Measurements from ENCODE around the gene KRTAP5-7. TPM values are rescaled to one million over a fixed set of nuclear protein-coding genes. Genes with fewer than 3 reads are reported as not detected.
"Not testable (repeated sequence)": the region's sequence is repeated elsewhere in the genome, so short reads cannot be mapped to it uniquely, and the experiment has no call there.

KRTAP5-7 gene
- total RNA-seq, 2 donors from 2014 or later = not detected

DNA sequence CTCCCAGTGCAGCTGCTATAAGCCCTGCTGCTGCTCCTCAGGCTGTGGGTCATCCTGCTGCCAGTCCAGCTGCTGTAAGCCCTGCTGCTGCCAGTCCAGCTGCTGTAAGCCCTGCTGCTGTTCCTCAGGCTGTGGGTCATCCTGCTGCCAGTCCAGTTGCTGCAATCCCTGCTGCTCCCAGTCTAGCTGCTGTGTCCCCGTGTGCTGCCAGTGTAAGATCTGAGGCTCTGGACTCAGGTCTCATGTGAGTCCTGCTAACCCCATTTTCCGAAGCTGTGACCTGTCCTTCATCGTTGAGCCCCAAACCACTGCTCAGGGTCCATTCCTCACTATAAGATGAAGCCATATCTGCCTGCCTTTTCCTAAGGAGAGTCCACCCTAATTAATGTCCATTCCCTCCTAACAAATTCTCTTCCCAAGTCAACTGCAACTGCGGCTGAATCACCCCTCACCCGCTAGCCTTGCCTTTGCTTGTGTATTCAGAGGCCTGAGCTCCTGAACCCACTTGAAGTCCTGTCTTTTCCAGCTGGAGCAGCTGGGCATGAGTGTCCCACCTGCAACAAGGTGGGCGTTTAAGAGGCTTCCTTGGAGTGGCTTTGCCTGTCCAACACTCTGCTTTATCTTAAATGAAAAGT is 626 bp downstream of the KRTAP5-7 start:
- DNase-seq = no peak
- no peak for ATAC-seq
- intact Hi-C loops (cut with DNase I) = no loop called here

DNA sequence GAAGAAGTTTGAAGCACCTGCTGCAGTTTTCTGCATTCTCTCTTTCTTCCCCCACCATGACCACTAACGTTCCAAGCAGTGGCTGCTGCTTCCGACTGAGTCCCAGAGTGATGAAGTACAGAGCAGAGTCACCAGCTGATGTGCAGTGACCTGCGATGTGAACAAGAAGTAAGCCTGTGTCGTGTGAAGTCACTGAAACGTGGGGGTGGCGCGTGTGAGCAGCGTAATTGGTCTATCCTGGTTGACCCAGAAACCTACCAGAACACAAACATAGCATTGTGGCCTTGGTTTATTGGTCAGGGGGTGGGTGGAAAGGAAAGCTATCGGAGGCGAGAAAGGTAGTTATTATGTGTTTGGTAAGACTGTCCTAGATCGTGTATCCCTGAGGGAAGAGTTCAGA is 3.5 kb downstream of the KRTAP5-7 start:
- DNase-seq (no peak), ATAC-seq (no peak)
- intact Hi-C loops (cut with DNase I) = no loop called here

DNA sequence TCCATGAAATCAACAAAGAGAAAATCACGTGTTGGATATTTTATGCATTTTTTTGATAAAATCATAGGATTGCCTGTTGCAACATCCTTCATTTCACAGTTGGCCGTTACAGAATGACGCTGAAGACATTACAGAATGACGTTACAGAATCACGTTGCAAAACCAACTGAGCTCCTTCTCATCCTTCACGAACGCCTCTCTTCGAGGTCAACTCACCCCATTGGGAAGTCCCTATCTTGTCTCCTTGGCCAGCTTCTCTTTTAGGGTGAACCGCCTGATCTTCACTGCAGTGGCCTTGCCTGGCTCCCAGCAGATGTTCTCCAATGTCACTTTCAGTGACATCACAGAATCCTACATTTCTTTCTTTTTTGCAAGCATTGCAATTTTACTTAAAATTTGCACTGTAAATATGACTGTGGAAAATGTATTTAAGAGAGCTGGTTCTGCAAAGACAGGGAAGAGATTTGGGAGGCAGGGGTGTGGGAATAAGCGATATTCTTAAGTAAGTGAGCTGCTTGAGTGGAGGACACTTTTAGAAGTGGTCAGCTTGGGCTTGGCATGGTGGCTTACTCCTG is 5.1 kb downstream of the KRTAP5-7 start:
- intact Hi-C loops (cut with DNase I) = no loop called here
- ATAC-seq = no peak
- no peak for DNase-seq

DNA sequence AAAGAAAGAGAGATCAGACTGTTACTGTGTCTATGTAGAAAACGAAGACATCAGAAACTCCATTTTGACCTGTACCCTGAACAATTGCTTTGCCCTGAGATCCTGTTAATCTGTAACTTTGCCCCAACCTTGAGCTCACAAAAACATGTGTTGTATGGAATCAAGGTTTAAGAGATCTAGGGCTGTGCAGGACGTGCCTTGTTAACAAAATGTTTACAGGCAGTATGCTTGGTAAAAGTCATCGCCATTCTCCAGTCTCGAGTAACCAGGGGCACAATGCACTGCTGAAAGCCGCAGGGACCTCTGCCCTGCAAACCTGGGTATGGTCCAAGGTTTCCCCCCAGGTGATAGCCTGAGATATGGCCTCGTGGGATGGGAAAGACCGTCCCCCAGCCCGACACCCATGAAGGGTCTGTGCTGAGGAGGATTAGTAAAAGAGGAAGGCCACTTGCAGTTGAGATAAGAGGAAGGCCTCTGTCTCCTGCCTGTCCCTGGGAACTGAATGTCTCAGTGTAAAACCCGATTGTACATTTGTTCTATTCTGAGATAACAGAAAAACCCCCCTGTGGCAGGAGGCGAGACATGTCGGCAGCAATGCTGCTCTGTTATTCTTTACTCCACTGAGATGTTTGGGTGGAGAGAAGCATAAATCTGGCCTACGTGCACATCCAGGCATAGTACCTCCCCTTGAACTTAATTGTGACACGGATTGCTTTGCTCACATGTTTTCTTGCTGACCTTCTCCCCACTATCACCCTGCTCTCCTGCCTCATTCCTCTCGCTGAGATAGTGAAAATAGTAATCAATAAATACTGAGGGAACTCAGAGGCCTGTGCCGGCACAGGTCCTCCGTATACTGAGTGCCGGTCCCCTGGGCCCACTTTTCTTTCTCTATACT is 7.9 kb downstream of the KRTAP5-7 start:
- DNase-seq; ATAC-seq; intact Hi-C loops (cut with DNase I): not testable (repeated sequence)

DNA sequence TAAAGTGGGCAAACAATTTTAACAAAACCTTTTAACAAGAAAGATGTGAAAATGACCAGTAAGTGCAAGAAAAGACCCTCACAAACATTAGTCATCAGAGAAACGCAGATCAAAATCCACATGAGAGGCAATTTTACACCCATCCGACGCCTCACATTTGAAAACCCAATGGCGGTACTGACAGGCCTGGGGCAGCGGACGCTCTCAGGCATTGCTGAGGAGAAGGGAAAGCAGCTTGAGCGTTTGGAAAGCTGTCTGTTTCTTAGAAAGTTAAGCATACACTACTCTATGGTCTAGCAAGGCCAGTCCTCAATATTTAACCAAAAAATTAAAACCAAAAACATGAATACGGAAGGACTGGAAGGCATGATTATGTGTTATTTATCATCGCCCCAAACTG is 8.8 kb downstream of the KRTAP5-7 start:
- intact Hi-C loops (cut with DNase I) = no loop called here

DNA sequence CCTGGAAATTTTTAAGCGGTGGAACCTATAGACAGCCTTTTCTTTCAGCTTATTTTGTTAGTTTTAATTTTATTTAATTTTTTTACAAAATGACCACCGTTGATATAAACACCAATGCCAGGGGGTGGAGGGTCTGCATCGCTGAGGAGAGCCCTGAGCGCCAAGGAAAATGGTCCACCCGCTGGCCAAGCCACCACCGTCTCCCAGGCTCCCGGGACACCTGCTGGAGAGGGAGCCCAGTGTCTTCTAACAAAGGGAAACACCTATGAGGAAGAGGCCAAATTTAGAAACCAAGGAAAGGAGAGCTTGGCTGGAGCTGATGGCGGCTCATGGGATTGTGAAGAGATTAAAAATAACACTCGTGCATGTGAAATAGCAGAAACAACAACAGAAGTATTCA is 10.5 kb downstream of the KRTAP5-7 start:
- intact Hi-C loops (cut with DNase I) = no loop called here
- DNase-seq = no peak
- ATAC-seq = no peak

More for the DNA sequence above, 8.8 kb downstream of the KRTAP5-7 start:
- DNase-seq (no peak), ATAC-seq (no peak)

DNA sequence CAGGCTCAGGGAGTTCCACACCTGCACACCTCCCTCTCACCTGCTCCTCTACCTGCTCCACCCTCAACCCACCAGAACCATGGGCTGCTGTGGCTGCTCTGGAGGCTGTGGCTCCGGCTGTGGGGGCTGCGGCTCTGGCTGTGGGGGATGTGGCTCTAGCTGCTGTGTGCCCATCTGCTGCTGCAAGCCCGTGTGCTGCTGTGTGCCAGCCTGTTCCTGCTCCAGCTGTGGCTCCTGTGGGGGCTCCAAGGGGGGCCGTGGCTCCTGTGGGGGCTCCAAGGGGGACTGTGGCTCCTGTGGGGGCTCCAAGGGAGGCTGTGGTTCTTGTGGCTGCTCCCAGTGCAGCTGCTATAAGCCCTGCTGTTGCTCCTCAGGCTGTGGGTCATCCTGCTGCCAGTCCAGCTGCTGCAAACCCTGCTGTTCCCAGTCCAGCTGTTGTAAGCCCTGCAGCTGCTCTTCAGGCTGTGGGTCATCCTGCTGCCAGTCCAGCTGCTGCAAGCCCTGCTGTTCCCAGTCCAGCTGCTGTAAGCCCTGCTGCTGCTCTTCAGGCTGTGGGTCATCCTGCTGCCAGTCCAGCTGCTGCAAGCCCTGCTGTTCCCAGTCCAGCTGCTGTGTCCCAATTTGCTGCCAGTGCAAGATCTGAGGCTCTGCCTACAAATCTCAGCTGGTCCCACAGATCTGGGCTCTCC is 11.1 kb downstream of the KRTAP5-7 start, which contains the start of gene KRTAP5-8:
KRTAP5-8 (plus strand) TSS at position 49 of the 689 bp plus-strand sequence; CDS start at position 80, 31 bp downstream.
- DNase-seq; intact Hi-C loops (cut with DNase I); ATAC-seq: not testable (repeated sequence)

DNA sequence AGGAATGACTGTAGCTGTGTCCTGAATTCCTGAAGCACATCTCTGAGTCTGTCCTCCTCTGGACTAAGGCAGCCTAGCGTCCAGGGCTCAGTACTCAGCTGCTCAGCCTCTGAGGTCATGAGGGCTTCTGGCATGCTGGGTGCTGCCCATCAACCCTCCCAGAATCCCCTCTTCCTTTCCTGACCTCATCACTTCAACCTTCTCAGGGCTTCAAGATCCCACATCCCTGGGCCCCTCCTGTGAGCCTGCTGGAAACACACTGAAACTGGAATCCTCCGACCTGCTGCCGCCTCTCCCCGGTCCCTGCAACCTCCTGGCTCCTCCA is 11.6 kb downstream of the KRTAP5-7 start:
- intact Hi-C loops (cut with DNase I) = no loop called here

DNA sequence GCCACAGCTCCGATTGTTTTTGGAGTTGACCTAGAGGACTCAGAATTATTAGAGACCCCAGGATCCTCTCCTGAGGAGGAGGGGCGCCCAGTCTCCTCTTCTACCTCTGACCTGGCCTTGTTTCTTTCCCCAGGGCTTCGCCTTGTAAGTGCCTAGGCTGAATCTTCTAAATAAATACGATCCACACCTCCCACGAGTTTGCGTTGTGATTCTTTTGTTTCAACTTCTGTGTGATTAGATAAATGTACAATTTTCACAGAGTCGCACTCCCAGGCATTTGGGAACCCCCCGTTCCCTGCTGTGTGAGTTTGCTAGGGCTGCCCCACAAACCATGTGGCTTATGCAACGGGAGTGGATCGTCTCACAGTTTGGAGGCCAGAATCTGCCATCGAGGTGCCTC is 11.9 kb downstream of the KRTAP5-7 start:
- ATAC-seq = no peak
- no peak for DNase-seq
- intact Hi-C loops (cut with DNase I) = no loop called here

More for the DNA sequence above, 11.6 kb downstream of the KRTAP5-7 start:
- ATAC-seq (no peak), DNase-seq (no peak)

DNA sequence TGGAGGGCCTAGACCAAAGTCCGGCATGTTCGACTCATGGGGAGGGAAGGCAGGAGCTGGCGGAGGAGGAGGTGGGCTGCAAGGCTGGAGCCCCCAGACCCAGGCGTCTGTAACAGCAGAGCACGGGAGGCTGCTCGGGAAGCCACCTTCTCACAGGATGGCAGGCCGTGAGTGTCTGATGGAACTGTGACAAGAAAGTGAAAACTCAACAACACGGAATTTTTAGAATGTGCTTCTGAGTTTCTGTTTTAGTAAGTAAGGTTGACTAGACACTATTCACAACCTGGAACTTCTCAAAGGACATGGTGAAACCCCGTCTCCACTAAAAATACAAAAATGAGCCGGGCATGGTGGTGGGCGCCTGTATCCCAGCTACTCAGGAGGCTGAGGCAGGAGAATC is 12.9 kb downstream of the KRTAP5-7 start:
- intact Hi-C loops (cut with DNase I); ATAC-seq; DNase-seq: not testable (repeated sequence)

DNA sequence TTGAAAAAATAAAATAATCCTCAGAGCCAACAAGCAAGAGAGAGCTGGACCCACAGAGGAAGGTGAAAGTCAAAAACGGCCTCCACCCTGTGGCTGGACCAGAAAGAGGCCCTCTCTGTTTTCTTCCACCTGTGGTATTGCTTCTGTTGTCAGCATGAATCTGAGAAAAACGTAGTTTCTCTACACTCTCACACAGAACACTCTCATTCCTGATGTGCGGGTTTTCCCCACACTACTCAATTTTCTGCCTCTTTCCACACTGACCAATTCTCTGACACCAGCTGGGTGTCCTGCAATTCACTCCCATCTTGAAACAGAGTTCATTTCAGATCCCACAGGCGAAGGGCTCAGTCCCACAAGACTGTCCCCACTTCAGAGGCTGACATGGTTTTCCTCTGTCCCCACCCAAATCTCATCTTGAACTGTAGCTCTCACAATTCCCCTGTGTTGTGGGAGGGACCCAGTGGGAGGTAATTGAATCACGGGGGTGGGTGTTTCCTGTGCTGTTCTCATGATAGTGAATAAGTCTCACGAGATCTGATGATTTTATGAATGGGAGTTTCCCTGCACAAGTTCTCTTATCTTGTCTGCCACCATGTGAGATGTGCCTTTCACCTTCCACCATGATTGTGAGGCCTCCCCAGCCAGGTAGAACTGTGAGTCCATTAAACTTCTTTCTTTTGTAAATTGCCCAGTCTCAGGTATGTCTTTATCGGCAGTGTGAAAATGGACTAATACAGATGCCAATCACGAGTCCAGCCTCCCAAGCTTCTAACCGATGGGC is 13.6 kb downstream of the KRTAP5-7 start:
- intact Hi-C loops (cut with DNase I); DNase-seq: not testable (repeated sequence)

DNA sequence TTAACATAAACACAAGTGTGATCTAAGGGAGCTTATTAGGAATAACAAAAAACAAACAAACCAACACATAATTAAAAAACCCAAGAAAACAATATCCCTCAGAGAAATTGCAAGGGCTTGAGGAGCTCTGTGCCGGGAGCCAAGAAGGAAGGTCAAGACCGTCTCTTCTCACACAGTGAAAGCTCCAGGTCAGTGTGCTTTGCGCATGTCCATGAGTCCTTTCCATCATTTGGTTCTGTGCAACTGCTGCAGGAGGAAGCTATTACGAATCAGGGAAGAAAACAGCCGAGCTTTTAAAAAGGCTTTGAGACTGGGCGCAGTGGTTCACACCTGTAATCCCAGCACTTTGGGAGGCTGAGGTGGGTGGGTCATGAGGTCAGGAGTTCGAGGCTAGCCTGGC is 15.3 kb downstream of the KRTAP5-7 start:
- no peak for ATAC-seq
- intact Hi-C loops (cut with DNase I) = no loop called here

More for the DNA sequence above, 13.6 kb downstream of the KRTAP5-7 start:
- not testable (repeated sequence) for ATAC-seq

DNA sequence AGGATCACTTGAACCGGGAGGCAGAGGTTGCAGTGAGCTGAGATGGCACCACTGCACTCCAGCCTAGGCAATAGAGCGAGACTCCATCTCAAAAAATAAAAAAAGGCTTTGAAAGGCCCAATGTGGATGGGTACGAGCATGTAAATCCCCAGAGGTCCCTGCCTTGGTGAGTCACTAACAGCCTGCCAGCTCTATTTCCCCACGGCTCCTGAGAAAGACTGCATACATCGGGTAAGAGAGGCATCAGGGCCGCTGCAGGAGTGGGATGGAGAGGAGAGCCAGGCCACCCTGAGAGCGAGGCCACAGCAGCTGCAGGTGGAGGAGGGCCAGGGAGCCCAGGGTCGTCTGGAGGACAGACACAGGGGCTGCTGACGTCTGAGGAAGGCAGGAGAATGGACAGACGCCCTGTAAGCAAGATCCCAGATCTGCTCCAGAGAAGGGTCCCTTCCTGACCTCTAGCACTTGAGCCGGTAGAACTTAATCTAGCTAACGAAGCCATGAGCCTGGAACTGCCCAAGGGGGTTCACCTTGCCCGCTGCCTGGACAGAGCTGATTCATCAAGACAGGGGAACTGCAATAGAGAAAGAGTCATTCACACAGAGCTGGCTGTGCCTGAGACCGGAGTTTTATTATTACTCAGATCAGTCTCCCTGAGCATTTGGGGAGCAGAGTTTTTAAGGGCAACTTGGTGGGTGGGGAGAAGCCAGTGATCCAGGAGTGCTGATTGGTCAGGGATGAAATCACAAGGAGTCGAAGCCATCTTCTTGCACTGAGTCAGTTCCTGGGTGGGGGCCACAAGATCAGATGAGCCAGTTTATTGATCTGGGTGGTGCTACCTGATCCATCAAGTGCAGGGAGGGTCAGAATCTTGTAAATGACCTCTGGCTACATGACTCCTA is 16.1 kb downstream of the KRTAP5-7 start:
- no peak for ATAC-seq
- intact Hi-C loops (cut with DNase I) = no loop called here
- DNase-seq = no peak

More for the DNA sequence above, 15.3 kb downstream of the KRTAP5-7 start:
- no peak for DNase-seq

DNA sequence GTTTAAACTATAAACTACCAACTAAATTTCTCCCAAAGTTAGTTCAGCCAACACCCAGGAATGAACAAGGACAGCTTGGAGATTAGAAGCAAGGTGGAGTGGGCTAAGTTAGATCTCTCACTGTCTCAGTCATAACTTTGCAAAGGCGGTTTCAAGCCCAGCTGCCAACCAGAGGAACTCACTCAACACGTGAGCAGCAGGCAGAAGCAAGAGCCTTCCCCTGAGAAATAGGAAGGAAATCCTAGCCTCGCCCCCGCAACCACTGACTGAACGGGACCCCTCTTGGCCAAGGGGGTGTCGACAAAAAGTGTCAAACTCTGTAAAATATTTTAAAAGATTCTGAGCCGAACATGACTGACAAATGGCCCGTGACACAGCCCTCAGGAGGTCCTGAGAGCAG is 16.8 kb downstream of the KRTAP5-7 start:
- ATAC-seq = no peak
- intact Hi-C loops (cut with DNase I) = no loop called here
- no peak for DNase-seq

DNA sequence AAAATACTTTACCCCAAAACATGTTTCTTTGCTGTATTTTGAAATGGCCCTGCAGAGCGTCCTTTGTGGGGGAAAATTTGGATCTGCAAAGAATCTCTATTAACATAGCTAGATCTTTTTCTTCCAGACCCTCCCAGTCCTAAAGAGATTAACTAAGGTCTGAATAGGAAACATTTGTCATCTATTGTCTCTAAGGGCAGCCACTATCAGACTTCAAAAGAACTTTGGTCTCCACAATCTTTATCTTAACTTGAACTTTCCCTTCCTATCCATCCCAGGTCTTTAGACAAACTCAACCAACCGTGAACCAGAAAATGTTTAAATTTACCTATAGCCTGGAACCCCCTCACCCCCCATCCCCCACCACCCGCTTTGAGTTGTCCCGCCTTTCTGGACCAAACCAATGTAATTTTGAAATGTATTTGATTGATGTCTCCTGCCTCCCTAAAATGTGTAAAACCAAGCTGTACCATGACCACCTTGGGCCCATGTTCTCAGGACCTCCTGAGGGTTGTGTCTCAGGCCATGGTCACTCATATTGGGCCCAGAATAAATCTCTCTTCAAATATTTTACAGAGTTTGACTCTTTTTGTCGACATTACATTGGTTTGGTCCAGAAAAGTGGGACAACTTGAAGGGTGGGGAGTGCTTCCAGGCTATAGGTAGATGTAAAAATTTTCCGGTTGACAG is 17.6 kb downstream of the KRTAP5-7 start:
- ATAC-seq (no peak), DNase-seq (no peak)
- intact Hi-C loops (cut with DNase I) = no loop called here

DNA sequence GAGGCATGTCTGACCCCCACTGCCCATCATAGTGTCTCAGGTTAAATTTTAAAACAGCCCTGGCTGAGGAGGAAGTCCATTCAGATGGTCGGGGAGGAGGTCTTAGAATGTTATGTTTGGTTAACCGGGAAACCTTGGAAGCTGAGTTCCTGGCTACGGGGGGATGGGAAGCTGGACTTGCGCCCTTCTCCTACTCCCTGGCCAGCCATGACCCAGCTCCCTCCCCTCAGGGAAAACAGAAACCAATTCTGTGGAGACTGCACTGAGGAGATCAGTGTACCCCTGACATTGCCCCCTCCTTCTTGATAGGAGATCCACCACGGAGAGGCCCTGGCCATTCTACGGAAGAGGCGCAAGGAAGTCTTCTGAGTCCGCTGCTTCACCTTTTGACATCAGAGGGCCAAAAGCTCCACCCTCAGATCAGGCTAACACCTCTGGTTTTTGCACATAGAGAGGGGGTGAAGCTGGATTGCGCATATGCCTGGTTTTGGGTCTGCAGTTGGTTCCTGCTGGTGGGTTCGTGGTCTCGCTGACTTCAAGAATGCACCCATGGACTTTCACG is 18.4 kb downstream of the KRTAP5-7 start:
- no peak for DNase-seq
- no peak for ATAC-seq
- intact Hi-C loops (cut with DNase I) = no loop called here

DNA sequence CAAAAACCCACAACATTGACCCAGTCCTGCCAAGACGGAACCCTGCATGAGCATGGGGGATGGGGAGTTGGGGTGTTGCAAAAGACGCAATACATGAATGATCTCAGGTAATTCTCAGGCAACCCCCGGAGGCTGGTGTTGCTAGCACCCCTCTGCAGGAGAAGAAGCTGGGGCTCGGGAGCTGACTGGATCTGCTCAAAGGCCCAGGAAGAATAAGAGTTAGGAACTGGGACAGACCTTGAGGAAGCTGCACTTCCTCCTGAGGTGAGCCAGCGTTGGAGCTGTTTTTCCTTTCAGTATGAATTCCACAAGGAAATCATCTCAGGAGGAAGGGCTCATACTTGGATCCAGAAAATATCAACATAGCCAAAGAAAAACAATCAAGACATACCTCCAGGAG is 21.1 kb downstream of the KRTAP5-7 start, which contains the start of gene KRTAP5-9:
KRTAP5-9 (plus strand) TSS at position 301 of the 400 bp plus-strand sequence. CDS start 238 bp downstream, outside the sequence.
- intact Hi-C loops (cut with DNase I) = no loop called here
- DNase-seq (no peak), ATAC-seq (no peak)
